Neural crest cell (in vitro differentiated cells): ENCODE results near the gene SBK2. TPM values are rescaled to one million over a fixed set of nuclear protein-coding genes. Genes with fewer than 3 reads are reported as not detected.

Source experiments
- DNase-seq: peaks from one replicate; pipeline ENCODE4 v3.0.0; 2021; ENCODE audit warnings: low read depth, mixed read lengths, low spot score
- H3K27ac Mint-ChIP-seq: one replicate; pipeline ENCODE4 v1.8.0; 2021; ENCODE audit warnings: mild to moderate bottlenecking, mixed read lengths; ENCODE audit not compliant: unreplicated experiment
- H3K27me3 Mint-ChIP-seq: 2 replicates; pipeline ENCODE4 v1.8.0; 2021; ENCODE audit warnings: low read depth, mild to moderate bottlenecking, mixed read lengths
- H3K36me3 Mint-ChIP-seq: 2 replicates; pipeline ENCODE4 v1.8.0; 2021; ENCODE audit warnings: low read depth, mild to moderate bottlenecking, mixed read lengths
- H3K4me1 Mint-ChIP-seq: 2 replicates; pipeline ENCODE4 v1.8.0; 2021; ENCODE audit warnings: mixed read lengths
- H3K4me3 Mint-ChIP-seq: one replicate; pipeline ENCODE4 v1.8.0; 2021; ENCODE audit warnings: mild to moderate bottlenecking, mixed read lengths
- H3K9me3 Mint-ChIP-seq: 2 replicates; pipeline ENCODE4 v1.8.0; 2021; ENCODE audit warnings: mixed read lengths
- CTCF ChIP-seq: fragments of 200-600 bp; sonication (generic); conservative IDR thresholded peaks from 2 replicates; pipeline ENCODE4 v1.5.0; 2021; ENCODE audit warnings: antibody characterized with exemption, mild to moderate bottlenecking
- total RNA-seq: library from RNA; stranded (reverse); gene quantifications from 2 replicates; pipeline ENCODE4 v1.2.1, GENCODE V29; 2021

The SBK2 gene
- total RNA-seq, 1 donor from 2014 or later, result not detected

GRCh38 chr19:55486043-55486970 lies 50.6 kb downstream of the SBK2 start:
- Mint-ChIP-seq H3K27me3 (peaks cover 3% of the 10 kb centered on the region), H3K4me3 (peak overlapping the region; percentile 90), H3K36me3 (no peaks in the 10 kb centered on the region), H3K27ac (peak overlapping the region; percentile 93), H3K4me1 (peaks cover 19% of the 10 kb centered on the region), H3K9me3 (no peaks in the 10 kb centered on the region)
- no peak for DNase-seq
- TF ChIP-seq CTCF, result no peak

GRCh38 chr19:55485439-55486011 lies 51.4 kb downstream of the SBK2 start:
- Mint-ChIP-seq H3K4me3 (peak overlapping the region; percentile 90), H3K27me3 (peaks cover 3% of the 10 kb centered on the region), H3K9me3 (no peaks in the 10 kb centered on the region), H3K27ac (peak overlapping the region; percentile 96), H3K36me3 (no peaks in the 10 kb centered on the region), H3K4me1 (peaks cover 19% of the 10 kb centered on the region)
- no peak for DNase-seq
- no peak for TF ChIP-seq CTCF

- Mint-ChIP-seq H3K4me3 (peak within 1 kb of the TSS; percentile 90), H3K27me3 (peaks cover 3% of the 10 kb centered on the region), H3K36me3 (no peaks in the 10 kb centered on the region), H3K27ac (peak within 1 kb of the TSS; percentile 96), H3K9me3 (no peaks in the 10 kb centered on the region), H3K4me1 (peaks cover 21% of the 10 kb centered on the region)
- TF ChIP-seq CTCF, result no peak
- DNase-seq, result peak; percentile 80
Measured at GRCh38 chr19:55484593-55485438, 52.1 kb downstream of the SBK2 start, which contains the start of gene NAT14. Gene NAT14 (plus strand): TSS chr19:55485188. CDS start chr19:55485709, 521 bp downstream.

GRCh38 chr19:55483706-55484592 lies 53.0 kb downstream of the SBK2 start:
- peaks cover 3% of the 10 kb centered on the region for H3K27me3 Mint-ChIP-seq
- no peak for DNase-seq
- TF ChIP-seq CTCF, result no peak
- no peaks in the 10 kb centered on the region for H3K36me3 Mint-ChIP-seq
- peaks cover 30% of the 10 kb centered on the region for H3K4me1 Mint-ChIP-seq
- H3K9me3 Mint-ChIP-seq, result no peaks in the 10 kb centered on the region
- no peak overlapping the region for H3K27ac Mint-ChIP-seq
- H3K4me3 Mint-ChIP-seq, result peak overlapping the region; percentile 90
